ENCODE data around the gene NDUFA9. TPM values are rescaled to one million over a fixed set of nuclear protein-coding genes. Genes with fewer than 3 reads are reported as not detected.

Gene NDUFA9
- 112 TPM for total RNA-seq
- 10 to 100 TPM; 75.2 to 87.6 (median 78.5) TPM for polyA plus RNA-seq (ENCODE audit: insufficient read depth in 1 of 8, insufficient read length in 8 of 8, low replicate concordance in 1 of 8)
- long read RNA-seq, donor 1, full-length matches to known transcripts, result 15 of 15 reads
- long read RNA-seq, donor 1, partial matches to known transcripts, result 0 of 15 reads
- long read RNA-seq, donor 1, other reads (novel, unspliced or antisense), result 0 of 15 reads
- long read RNA-seq, donor 2, full-length matches to known transcripts, result 5 of 5 reads
- long read RNA-seq, donor 2, partial matches to known transcripts, result 0 of 5 reads
- long read RNA-seq, donor 2, other reads (novel, unspliced or antisense), result 0 of 5 reads
- long read RNA-seq, donor 3, full-length matches to known transcripts, result 31 of 37 reads
- long read RNA-seq, donor 3, partial matches to known transcripts, result 6 of 37 reads
- long read RNA-seq, donor 3, other reads (novel, unspliced or antisense), result 0 of 37 reads
- long read RNA-seq, donor 4, full-length matches to known transcripts, result 22 of 22 reads
- long read RNA-seq, donor 4, partial matches to known transcripts, result 0 of 22 reads
- long read RNA-seq, donor 4, other reads (novel, unspliced or antisense), result 0 of 22 reads
- long read RNA-seq, donor 5, full-length matches to known transcripts, result 62 of 79 reads
- long read RNA-seq, donor 5, partial matches to known transcripts, result 17 of 79 reads
- long read RNA-seq, donor 5, other reads (novel, unspliced or antisense), result 0 of 79 reads
- long read RNA-seq, donor 6, full-length matches to known transcripts, result 50 of 62 reads
- long read RNA-seq, donor 6, partial matches to known transcripts, result 12 of 62 reads
- long read RNA-seq, donor 6, other reads (novel, unspliced or antisense), result 0 of 62 reads
- long read RNA-seq, donor 7, full-length matches to known transcripts, result 36 of 42 reads
- long read RNA-seq, donor 7, partial matches to known transcripts, result 6 of 42 reads
- long read RNA-seq, donor 7, other reads (novel, unspliced or antisense), result 0 of 42 reads
- long read RNA-seq, donor 8, full-length matches to known transcripts, result 16 of 16 reads
- long read RNA-seq, donor 8, partial matches to known transcripts, result 0 of 16 reads
- long read RNA-seq, donor 8, other reads (novel, unspliced or antisense), result 0 of 16 reads
- long read RNA-seq, donor 9, full-length matches to known transcripts, result 21 of 21 reads
- long read RNA-seq, donor 9, partial matches to known transcripts, result 0 of 21 reads
- long read RNA-seq, donor 9, other reads (novel, unspliced or antisense), result 0 of 21 reads
- long read RNA-seq, donor 10, full-length matches to known transcripts, result 34 of 34 reads
- long read RNA-seq, donor 10, partial matches to known transcripts, result 0 of 34 reads
- long read RNA-seq, donor 10, other reads (novel, unspliced or antisense), result 0 of 34 reads
- long read RNA-seq, donor 11, full-length matches to known transcripts, result 18 of 18 reads
- long read RNA-seq, donor 11, partial matches to known transcripts, result 0 of 18 reads
- long read RNA-seq, donor 11, other reads (novel, unspliced or antisense), result 0 of 18 reads

GRCh38 chr12:4648501-4649357 lies at the start of gene NDUFA9, which contains the start of gene AKAP3:
Gene NDUFA9, plus strand, starts transcription at chr12:4649114. Its CDS starts 13 bp downstream, at chr12:4649127.
Gene AKAP3, minus strand, starts transcription at chr12:4649051. Its CDS starts 10,855 bp downstream, at chr12:4638196.
- Histone ChIP-seq H3K36me3 (ENCODE audit: control insufficient read depth, insufficient read depth, low read length) (no peaks in the 10 kb centered on the region), H3K4me3 (ENCODE audit: low read length) (peak within 1 kb of the TSS; percentile 69), H3K4me1 (ENCODE audit: control insufficient read depth, insufficient read depth, low read length) (peaks cover 8% of the 10 kb centered on the region), H3K27me3 (ENCODE audit: control insufficient read depth, insufficient read depth, low read length) (no peaks in the 10 kb centered on the region), H3K9me3 (replicated peaks; ENCODE audit: control insufficient read depth, low read depth, low read length) (no peaks in the 10 kb centered on the region), H3K27ac (ENCODE audit: low read length) (peak within 1 kb of the TSS; percentile 92)
- 1% methylated on average over 20 of the region's 39 CpGs for WGBS (ENCODE audit: insufficient coverage)
- peak; percentile 96 for DNase-seq

- Histone ChIP-seq H3K9me3 (replicated peaks; ENCODE audit: control insufficient read depth, low read depth, low read length) (no peaks in the 10 kb centered on the region), H3K4me1 (ENCODE audit: control insufficient read depth, insufficient read depth, low read length) (no peaks in the 10 kb centered on the region)
These were observed 45.5 kb upstream of the NDUFA9 start for GRCh38 chr12:4603421-4603820.

GRCh38 chr12:4603946-4604345 lies 45.0 kb upstream of the NDUFA9 start:
- no peaks in the 10 kb centered on the region for H3K4me1 ChIP-seq (ENCODE audit: control insufficient read depth, insufficient read depth, low read length)
- H3K9me3 ChIP-seq (replicated peaks; ENCODE audit: control insufficient read depth, low read depth, low read length), result no peaks in the 10 kb centered on the region
- no peak for DNase-seq
- no peaks in the 10 kb centered on the region for H3K36me3 ChIP-seq (ENCODE audit: control insufficient read depth, insufficient read depth, low read length)
- no peak overlapping the region for H3K27ac ChIP-seq (ENCODE audit: low read length)
- H3K27me3 ChIP-seq (ENCODE audit: control insufficient read depth, insufficient read depth, low read length), result peaks cover 3% of the 10 kb centered on the region
- WGBS (ENCODE audit: insufficient coverage), result no CpG with 5 or more reads among the region's 1 CpG
- H3K4me3 ChIP-seq (ENCODE audit: low read length), result no peak overlapping the region

More at GRCh38 chr12:4603421-4603820, 45.5 kb upstream of the NDUFA9 start:
- peaks cover 3% of the 10 kb centered on the region for H3K27me3 ChIP-seq (ENCODE audit: control insufficient read depth, insufficient read depth, low read length)
- no peak for DNase-seq
- no peaks in the 10 kb centered on the region for H3K36me3 ChIP-seq (ENCODE audit: control insufficient read depth, insufficient read depth, low read length)
- 70% methylated on average over 6 of the region's 7 CpGs for WGBS (ENCODE audit: insufficient coverage)
- no peak overlapping the region for H3K4me3 ChIP-seq (ENCODE audit: low read length)
- H3K27ac ChIP-seq (ENCODE audit: low read length), result no peak overlapping the region

GRCh38 chr12:4604684-4605193 lies 44.2 kb upstream of the NDUFA9 start:
- Histone ChIP-seq H3K4me3 (ENCODE audit: low read length) (peak overlapping the region; percentile 77), H3K4me1 (ENCODE audit: control insufficient read depth, insufficient read depth, low read length) (no peaks in the 10 kb centered on the region), H3K27ac (ENCODE audit: low read length) (no peak overlapping the region), H3K9me3 (replicated peaks; ENCODE audit: control insufficient read depth, low read depth, low read length) (no peaks in the 10 kb centered on the region), H3K27me3 (ENCODE audit: control insufficient read depth, insufficient read depth, low read length) (peaks cover 3% of the 10 kb centered on the region), H3K36me3 (ENCODE audit: control insufficient read depth, insufficient read depth, low read length) (no peaks in the 10 kb centered on the region)
- DNase-seq, result peak; percentile 84
- WGBS (ENCODE audit: insufficient coverage), result 2% methylated on average over 17 of the region's 25 CpGs

GRCh38 chr12:4607056-4607455 lies 41.9 kb upstream of the NDUFA9 start:
- H3K4me3 ChIP-seq (ENCODE audit: low read length), result no peak overlapping the region
- H3K27ac ChIP-seq (ENCODE audit: low read length), result no peak overlapping the region
- WGBS (ENCODE audit: insufficient coverage), result no CpG with 5 or more reads among the region's 3 CpGs
- DNase-seq, result no peak
- H3K4me1 ChIP-seq (ENCODE audit: control insufficient read depth, insufficient read depth, low read length), result no peaks in the 10 kb centered on the region
- peaks cover 3% of the 10 kb centered on the region for H3K27me3 ChIP-seq (ENCODE audit: control insufficient read depth, insufficient read depth, low read length)
- H3K36me3 ChIP-seq (ENCODE audit: control insufficient read depth, insufficient read depth, low read length), result no peaks in the 10 kb centered on the region
- no peaks in the 10 kb centered on the region for H3K9me3 ChIP-seq (replicated peaks; ENCODE audit: control insufficient read depth, low read depth, low read length)

- no peak overlapping the region for H3K27ac ChIP-seq (ENCODE audit: low read length)
- H3K9me3 ChIP-seq (replicated peaks; ENCODE audit: control insufficient read depth, low read depth, low read length), result no peaks in the 10 kb centered on the region
- H3K4me1 ChIP-seq (ENCODE audit: control insufficient read depth, insufficient read depth, low read length), result no peaks in the 10 kb centered on the region
- DNase-seq, result no peak
- peaks cover 3% of the 10 kb centered on the region for H3K36me3 ChIP-seq (ENCODE audit: control insufficient read depth, insufficient read depth, low read length)
- H3K4me3 ChIP-seq (ENCODE audit: low read length), result no peak overlapping the region
- WGBS (ENCODE audit: insufficient coverage), result 90% methylated on average over 2 of the region's 9 CpGs
- no peaks in the 10 kb centered on the region for H3K27me3 ChIP-seq (ENCODE audit: control insufficient read depth, insufficient read depth, low read length)
These were observed 39.8 kb upstream of the NDUFA9 start for GRCh38 chr12:4609071-4609470.

- DNase-seq, result no peak
- Histone ChIP-seq H3K4me1 (ENCODE audit: control insufficient read depth, insufficient read depth, low read length) (no peaks in the 10 kb centered on the region), H3K27me3 (ENCODE audit: control insufficient read depth, insufficient read depth, low read length) (no peaks in the 10 kb centered on the region), H3K9me3 (replicated peaks; ENCODE audit: control insufficient read depth, low read depth, low read length) (no peaks in the 10 kb centered on the region), H3K36me3 (ENCODE audit: control insufficient read depth, insufficient read depth, low read length) (peaks cover 5% of the 10 kb centered on the region), H3K4me3 (ENCODE audit: low read length) (no peak overlapping the region), H3K27ac (ENCODE audit: low read length) (no peak overlapping the region)
- 92% methylated on average over 2 of the region's 4 CpGs for WGBS (ENCODE audit: insufficient coverage)
These were observed 38.4 kb upstream of the NDUFA9 start for GRCh38 chr12:4610481-4610880.

- Histone ChIP-seq H3K4me1 (ENCODE audit: control insufficient read depth, insufficient read depth, low read length) (no peaks in the 10 kb centered on the region), H3K36me3 (ENCODE audit: control insufficient read depth, insufficient read depth, low read length) (peaks cover 5% of the 10 kb centered on the region), H3K27ac (ENCODE audit: low read length) (no peak overlapping the region), H3K27me3 (ENCODE audit: control insufficient read depth, insufficient read depth, low read length) (no peaks in the 10 kb centered on the region), H3K9me3 (replicated peaks; ENCODE audit: control insufficient read depth, low read depth, low read length) (no peaks in the 10 kb centered on the region), H3K4me3 (ENCODE audit: low read length) (no peak overlapping the region)
- WGBS (ENCODE audit: insufficient coverage), result 90% methylated on average over 9 of the region's 9 CpGs
- peak; percentile 6 for DNase-seq
These were observed 33.2 kb upstream of the NDUFA9 start for GRCh38 chr12:4615667-4616066.
